Tibial artery (tissue), 4 donors: ENCODE results near the gene FLNA.

ENCODE experiments used
- DNase-seq, 2 donors: peaks; one replicate each; pipeline ENCODE4 v3.0.0-alpha.2; 2019
- H3K27ac ChIP-seq, 2 donors: fragments of 200-600 bp; sonication (generic) in 1 of 2; 1 replicate in 1 of 2; 2 replicates in 1 of 2; pipeline ENCODE4 v1.5.1; 2018 to 2019; ENCODE audit warnings: mild to moderate bottlenecking in 1 of 2
- H3K27me3 ChIP-seq, 2 donors: fragments of 200-600 bp; sonication (generic) in 1 of 2; one replicate each; pipeline versions ENCODE4 v1.5.1 to v1.6.0; 2016 to 2019
- H3K36me3 ChIP-seq, 3 donors: fragments of 200-600 bp; sonication (generic) in 2 of 3; one replicate each; pipeline ENCODE4 v1.5.1; 2016 to 2019; ENCODE audit warnings: mild to moderate bottlenecking in 2 of 3
- H3K4me1 ChIP-seq, 4 donors: fragments of 200-600 bp; sonication (generic) in 2 of 4; 1 replicate in 3 of 4; 2 replicates in 1 of 4; pipeline ENCODE4 v1.5.1; 2016 to 2019
- H3K4me3 ChIP-seq, 2 donors: fragments of 200-600 bp; sonication (generic) in 1 of 2; 1 replicate in 1 of 2; 2 replicates in 1 of 2; pipeline ENCODE4 v1.5.1; 2018 to 2019; ENCODE audit warnings: mild to moderate bottlenecking in 2 of 2
- H3K9me3 ChIP-seq, 3 donors: fragments of 200-600 bp; sonication (generic) in 1 of 3; one replicate each; pipeline ENCODE4 v1.5.1; 2016 to 2019
- intact Hi-C: fragments of 100-400 bp; cut with DNase I; formaldehyde crosslinking; loops from one replicate; pipeline ENCODE4 v1.15.0; 2023; ENCODE audit warnings: low total_unique reads
- TF ChIP-seq, protein P1 (sequence below), 2 experiments: fragments of 200-600 bp in 1 of 2; fragments of 450-650 bp in 1 of 2; IDR thresholded peaks; one replicate each; pipeline ENCODE4 v1.5.1; 2017 to 2019; ENCODE audit warnings: antibody characterized with exemption in 2 of 2, mild to moderate bottlenecking in 1 of 2, moderate library complexity in 1 of 2

Gene FLNA, protein sequence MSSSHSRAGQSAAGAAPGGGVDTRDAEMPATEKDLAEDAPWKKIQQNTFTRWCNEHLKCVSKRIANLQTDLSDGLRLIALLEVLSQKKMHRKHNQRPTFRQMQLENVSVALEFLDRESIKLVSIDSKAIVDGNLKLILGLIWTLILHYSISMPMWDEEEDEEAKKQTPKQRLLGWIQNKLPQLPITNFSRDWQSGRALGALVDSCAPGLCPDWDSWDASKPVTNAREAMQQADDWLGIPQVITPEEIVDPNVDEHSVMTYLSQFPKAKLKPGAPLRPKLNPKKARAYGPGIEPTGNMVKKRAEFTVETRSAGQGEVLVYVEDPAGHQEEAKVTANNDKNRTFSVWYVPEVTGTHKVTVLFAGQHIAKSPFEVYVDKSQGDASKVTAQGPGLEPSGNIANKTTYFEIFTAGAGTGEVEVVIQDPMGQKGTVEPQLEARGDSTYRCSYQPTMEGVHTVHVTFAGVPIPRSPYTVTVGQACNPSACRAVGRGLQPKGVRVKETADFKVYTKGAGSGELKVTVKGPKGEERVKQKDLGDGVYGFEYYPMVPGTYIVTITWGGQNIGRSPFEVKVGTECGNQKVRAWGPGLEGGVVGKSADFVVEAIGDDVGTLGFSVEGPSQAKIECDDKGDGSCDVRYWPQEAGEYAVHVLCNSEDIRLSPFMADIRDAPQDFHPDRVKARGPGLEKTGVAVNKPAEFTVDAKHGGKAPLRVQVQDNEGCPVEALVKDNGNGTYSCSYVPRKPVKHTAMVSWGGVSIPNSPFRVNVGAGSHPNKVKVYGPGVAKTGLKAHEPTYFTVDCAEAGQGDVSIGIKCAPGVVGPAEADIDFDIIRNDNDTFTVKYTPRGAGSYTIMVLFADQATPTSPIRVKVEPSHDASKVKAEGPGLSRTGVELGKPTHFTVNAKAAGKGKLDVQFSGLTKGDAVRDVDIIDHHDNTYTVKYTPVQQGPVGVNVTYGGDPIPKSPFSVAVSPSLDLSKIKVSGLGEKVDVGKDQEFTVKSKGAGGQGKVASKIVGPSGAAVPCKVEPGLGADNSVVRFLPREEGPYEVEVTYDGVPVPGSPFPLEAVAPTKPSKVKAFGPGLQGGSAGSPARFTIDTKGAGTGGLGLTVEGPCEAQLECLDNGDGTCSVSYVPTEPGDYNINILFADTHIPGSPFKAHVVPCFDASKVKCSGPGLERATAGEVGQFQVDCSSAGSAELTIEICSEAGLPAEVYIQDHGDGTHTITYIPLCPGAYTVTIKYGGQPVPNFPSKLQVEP (N-terminal part only)

GRCh38 chrX:154374313-154375155 lies at the start of gene FLNA:
TSS of gene FLNA (minus strand) at chrX:154374634. CDS start at chrX:154371245, 3,389 bp downstream.
- intact Hi-C loops: no loop called here
- TF ChIP-seq, protein P1, sequence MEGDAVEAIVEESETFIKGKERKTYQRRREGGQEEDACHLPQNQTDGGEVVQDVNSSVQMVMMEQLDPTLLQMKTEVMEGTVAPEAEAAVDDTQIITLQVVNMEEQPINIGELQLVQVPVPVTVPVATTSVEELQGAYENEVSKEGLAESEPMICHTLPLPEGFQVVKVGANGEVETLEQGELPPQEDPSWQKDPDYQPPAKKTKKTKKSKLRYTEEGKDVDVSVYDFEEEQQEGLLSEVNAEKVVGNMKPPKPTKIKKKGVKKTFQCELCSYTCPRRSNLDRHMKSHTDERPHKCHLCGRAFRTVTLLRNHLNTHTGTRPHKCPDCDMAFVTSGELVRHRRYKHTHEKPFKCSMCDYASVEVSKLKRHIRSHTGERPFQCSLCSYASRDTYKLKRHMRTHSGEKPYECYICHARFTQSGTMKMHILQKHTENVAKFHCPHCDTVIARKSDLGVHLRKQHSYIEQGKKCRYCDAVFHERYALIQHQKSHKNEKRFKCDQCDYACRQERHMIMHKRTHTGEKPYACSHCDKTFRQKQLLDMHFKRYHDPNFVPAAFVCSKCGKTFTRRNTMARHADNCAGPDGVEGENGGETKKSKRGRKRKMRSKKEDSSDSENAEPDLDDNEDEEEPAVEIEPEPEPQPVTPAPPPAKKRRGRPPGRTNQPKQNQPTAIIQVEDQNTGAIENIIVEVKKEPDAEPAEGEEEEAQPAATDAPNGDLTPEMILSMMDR (IDR thresholded peaks at IDR 0.05): no peak
- DNase-seq: peak; percentile 41 to 88

DNA sequence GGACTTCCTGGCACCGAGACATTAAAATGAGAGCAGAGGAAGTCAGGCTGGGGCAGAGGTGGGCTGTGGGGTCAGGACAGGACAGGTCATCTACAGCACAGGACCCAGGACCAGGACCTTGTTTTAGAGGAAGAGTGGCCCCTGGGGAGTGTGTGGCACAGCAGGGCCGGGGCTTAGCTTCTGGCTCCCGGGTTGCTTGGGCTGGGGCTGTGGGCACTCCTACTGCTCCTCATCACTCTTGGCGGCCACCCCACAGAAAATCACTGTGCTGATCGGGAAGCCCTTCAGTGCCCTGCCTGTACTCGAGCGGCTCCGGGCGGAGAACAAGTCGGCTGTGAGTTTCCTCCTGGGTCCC lies 45.9 kb upstream of the FLNA start:
- Histone ChIP-seq H3K4me3 (no peak overlapping the region), H3K27me3 (no peaks in the 10 kb centered on the region), H3K36me3 (peaks cover 0 to 11% (median 0%) of the 10 kb centered on the region in 3 donors), H3K9me3 (no peaks in the 10 kb centered on the region), H3K27ac (no peak overlapping the region), H3K4me1 (no peaks in the 10 kb centered on the region)
- DNase-seq: no peak
- TF ChIP-seq, protein P1 (IDR thresholded peaks at IDR 0.05): no peak
- intact Hi-C loops: no loop called here

More at GRCh38 chrX:154374313-154375155, at the start of gene FLNA:
- Histone ChIP-seq H3K27me3 (no peaks in the 10 kb centered on the region), H3K36me3 (peaks cover 12 to 22% (median 14%) of the 10 kb centered on the region in 3 donors), H3K27ac (peak within 1 kb of the TSS; percentile 96 to 98), H3K4me3 (peak within 1 kb of the TSS; percentile 78 to 85), H3K4me1 (peaks cover 0 to 23% (median 9%) of the 10 kb centered on the region in 4 donors), H3K9me3 (no peaks in the 10 kb centered on the region)

DNA sequence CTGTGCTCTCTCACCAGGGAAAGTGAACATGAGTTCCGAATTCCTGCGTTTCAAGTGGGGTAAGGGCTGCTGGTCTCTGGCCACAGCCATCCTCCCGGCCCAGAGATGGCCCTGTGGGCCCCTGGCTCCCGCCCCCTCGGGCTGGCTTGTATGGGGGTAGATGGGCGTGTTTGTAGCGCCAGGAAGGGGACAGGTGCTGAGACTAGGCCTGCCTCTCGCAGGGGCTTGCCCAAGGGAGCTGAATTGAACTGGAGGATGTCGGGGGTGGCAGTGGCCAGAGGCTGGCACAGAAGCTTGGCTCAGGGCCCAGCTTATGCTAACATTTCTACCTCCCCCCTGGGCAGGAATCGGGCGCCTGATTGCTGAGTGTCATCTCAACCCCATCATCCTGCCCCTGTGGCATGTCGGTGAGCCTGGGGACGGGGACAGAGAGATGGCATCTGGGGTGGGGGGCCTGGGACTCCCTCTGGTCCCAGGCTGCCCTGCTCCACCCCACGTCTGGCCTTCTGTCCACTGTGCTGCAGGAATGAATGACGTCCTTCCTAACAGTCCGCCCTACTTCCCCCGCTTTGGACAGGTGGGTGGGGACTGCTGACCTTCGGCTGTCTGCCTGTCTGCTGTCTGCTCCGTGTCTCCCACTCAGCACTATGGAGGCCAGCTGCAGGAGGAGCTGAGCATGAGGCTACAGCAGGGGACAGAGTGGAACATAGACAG lies 45.4 kb upstream of the FLNA start:
- Histone ChIP-seq H3K4me1 (no peaks in the 10 kb centered on the region), H3K4me3 (no peak overlapping the region), H3K36me3 (peaks cover 0 to 11% (median 0%) of the 10 kb centered on the region in 3 donors), H3K27me3 (no peaks in the 10 kb centered on the region), H3K9me3 (no peaks in the 10 kb centered on the region), H3K27ac (no peak overlapping the region)
- no peak for DNase-seq
- intact Hi-C loops: no loop called here
- TF ChIP-seq, protein P1 (IDR thresholded peaks at IDR 0.05): no peak

DNA sequence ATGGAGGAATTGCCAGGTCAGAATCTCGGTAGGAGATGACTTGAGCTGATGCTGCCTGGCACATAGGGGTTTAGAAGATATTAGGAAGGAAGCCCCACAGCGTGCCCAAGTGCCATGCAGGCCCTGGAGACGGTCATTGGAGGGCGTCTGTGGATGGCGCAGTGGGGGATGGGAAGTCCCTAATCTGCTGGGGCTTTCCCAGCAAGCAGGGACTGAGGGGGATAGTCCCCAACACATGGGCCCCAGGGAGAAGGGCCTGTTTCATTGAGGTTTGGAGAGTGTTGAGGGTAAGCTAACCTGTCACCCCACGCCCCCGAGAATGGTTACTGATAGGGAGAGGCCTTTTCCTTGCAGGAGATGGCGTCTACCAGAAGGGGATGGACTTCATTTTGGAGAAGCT lies 44.8 kb upstream of the FLNA start:
- Histone ChIP-seq H3K4me1 (no peaks in the 10 kb centered on the region), H3K4me3 (no peak overlapping the region), H3K9me3 (no peaks in the 10 kb centered on the region), H3K27ac (no peak overlapping the region), H3K36me3 (peaks cover 0 to 12% (median 0%) of the 10 kb centered on the region in 3 donors), H3K27me3 (no peaks in the 10 kb centered on the region)
- no peak for DNase-seq
- TF ChIP-seq, protein P1 (IDR thresholded peaks at IDR 0.05): no peak
- intact Hi-C loops: no loop called here
